Astrocyte of the spinal cord (primary cell): Measurements from ENCODE around the gene MXI1.
A peak's percentile ranks its signal among the peaks of the same experiment; 100 is the strongest.

ENCODE experiments used
- DNase-seq: peaks from one replicate; pipeline ENCODE4 v3.0.0; 2011; ENCODE audit warnings: low read depth, low spot score
- H3K4me3 ChIP-seq: 2 replicates; pipeline ENCODE4 v1.5.1; 2011; ENCODE audit warnings: low read depth, mild to moderate bottlenecking, low read length, moderate library complexity
- CTCF ChIP-seq: IDR thresholded peaks from 2 replicates; pipeline ENCODE4 v1.5.1; 2012; ENCODE audit warnings: low read depth, mild to moderate bottlenecking, low read length, inconsistent platforms
- in situ Hi-C: cut with HindIII; loops from 2 replicates; pipeline ENCODE4 v1.10.0; 2017; ENCODE audit warnings: low sequenced_read_pairs

The MXI1 gene

GRCh38 chr10:110310741-110311140, 103.3 kb downstream of the MXI1 start:
- DNase-seq: no peak
- TF ChIP-seq CTCF: no peak
- in situ Hi-C loops: loop anchor here (25.0 kb wide), 1 partner anchor 252 kb away; the partner anchor contains the start of gene SMC3
- no peak overlapping the region for H3K4me3 ChIP-seq

- H3K4me3 ChIP-seq: no peak overlapping the region
- DNase-seq: peak; percentile 65
- TF ChIP-seq CTCF: peak; percentile 59
- in situ Hi-C loops: loop anchor here (25.0 kb wide), 1 partner anchor 251 kb away; the partner anchor contains the start of gene SMC3
Measured at GRCh38 chr10:110311357-110311949, 104.0 kb downstream of the MXI1 start.

- no peak for TF ChIP-seq CTCF
- no peak for DNase-seq
- in situ Hi-C loops: loop anchor here (25.0 kb wide), 1 partner anchor 250 kb away; the partner anchor contains the start of gene SMC3
- no peak overlapping the region for H3K4me3 ChIP-seq
Measured at GRCh38 chr10:110312206-110312605, 104.8 kb downstream of the MXI1 start.

- TF ChIP-seq CTCF: no peak
- H3K4me3 ChIP-seq: no peak overlapping the region
- DNase-seq: no peak
- in situ Hi-C loops: loop anchor here (25.0 kb wide), 1 partner anchor 249 kb away; the partner anchor contains the start of gene SMC3
Measured at GRCh38 chr10:110313674-110314073, 106.3 kb downstream of the MXI1 start.

GRCh38 chr10:110317866-110318850, 110.8 kb downstream of the MXI1 start:
- H3K4me3 ChIP-seq: no peak overlapping the region
- TF ChIP-seq CTCF: no peak
- DNase-seq: no peak
- in situ Hi-C loops: loop anchor here (25.0 kb wide), 1 partner anchor 244 kb away; the partner anchor contains the start of gene SMC3

GRCh38 chr10:110321869-110322620, 114.6 kb downstream of the MXI1 start:
- no peak for TF ChIP-seq CTCF
- no peak overlapping the region for H3K4me3 ChIP-seq
- in situ Hi-C loops: loop anchor here (25.0 kb wide), 1 partner anchor 240 kb away; the partner anchor contains the start of gene SMC3
- no peak for DNase-seq
